Neural progenitor cell (in vitro differentiated cells): ENCODE results near the gene KCNAB1. TPM values are rescaled to one million over a fixed set of nuclear protein-coding genes. Genes with fewer than 3 reads are reported as not detected.

Experiments
- DNase-seq: peaks from one replicate; pipeline ENCODE4 v3.0.0-alpha.2; 2016; ENCODE audit warnings: low spot score
- H2AFZ ChIP-seq: fragments of 200-600 bp; sonication (generic); replicated peaks from 2 replicates; pipeline ENCODE4 v1.6.1; 2016; ENCODE audit warnings: antibody characterized with exemption
- H3F3A ChIP-seq: fragments of 200-600 bp; sonication (generic); 2 replicates; pipeline ENCODE4 v1.6.1; 2016; ENCODE audit warnings: antibody characterized with exemption, low read depth
- H3K27ac ChIP-seq: fragments of 200-600 bp; sonication (generic); 2 replicates; pipeline ENCODE4 v1.5.1; 2016; ENCODE audit warnings: mild to moderate bottlenecking
- H3K27me3 ChIP-seq: fragments of 200-600 bp; sonication (generic); 2 replicates; pipeline ENCODE4 v1.6.1; 2016; ENCODE audit warnings: mild to moderate bottlenecking, moderate library complexity
- H3K36me3 ChIP-seq: fragments of 200-600 bp; sonication (generic); 2 replicates; pipeline ENCODE4 v1.5.1; 2016
- H3K4me1 ChIP-seq: fragments of 200-600 bp; sonication (generic); 2 replicates; pipeline ENCODE4 v1.6.1; 2016; ENCODE audit warnings: mixed run types
- H3K4me2 ChIP-seq: fragments of 200-600 bp; sonication (generic); 2 replicates; pipeline ENCODE4 v1.6.1; 2016
- H3K4me3 ChIP-seq: fragments of 200-600 bp; sonication (generic); 2 replicates; pipeline ENCODE4 v1.5.1; 2016
- H3K79me2 ChIP-seq: fragments of 200-600 bp; sonication (generic); 2 replicates; pipeline ENCODE4 v1.6.1; 2016; ENCODE audit warnings: low read depth
- H3K9ac ChIP-seq: fragments of 200-600 bp; sonication (generic); 2 replicates; pipeline ENCODE4 v1.6.1; 2016
- H3K9me3 ChIP-seq: fragments of 200-600 bp; sonication (generic); 2 replicates; pipeline ENCODE4 v1.5.1; 2016; ENCODE audit warnings: low read depth
- H4K20me1 ChIP-seq: fragments of 200-600 bp; sonication (generic); 2 replicates; pipeline ENCODE4 v1.6.1; 2016; ENCODE audit warnings: low read depth
- H3K27ac Mint-ChIP-seq: 3 replicates; pipeline ENCODE4 v1.8.0; 2021; ENCODE audit warnings: mixed read lengths
- H3K27me3 Mint-ChIP-seq: 2 replicates; pipeline ENCODE4 v1.8.0; 2022; ENCODE audit warnings: low read depth, mild to moderate bottlenecking, inconsistent platforms, moderate library complexity, mixed read lengths; ENCODE audit not compliant: insufficient read depth
- H3K36me3 Mint-ChIP-seq: 3 replicates; pipeline ENCODE4 v1.8.0; 2021; ENCODE audit warnings: mixed read lengths
- H3K4me1 Mint-ChIP-seq: 3 replicates; pipeline ENCODE4 v1.8.0; 2021; ENCODE audit warnings: mixed read lengths
- H3K4me3 Mint-ChIP-seq: 3 replicates; pipeline ENCODE4 v1.8.0; 2021; ENCODE audit warnings: mild to moderate bottlenecking, moderate library complexity, mixed read lengths
- H3K9me3 Mint-ChIP-seq: 3 replicates; pipeline ENCODE4 v1.8.0; 2020; ENCODE audit warnings: mixed read lengths
- EZH2 ChIP-seq: fragments of 200-600 bp; sonication (generic); IDR thresholded peaks from 2 replicates; pipeline ENCODE4 v1.6.1; 2017; ENCODE audit warnings: antibody characterized with exemption, mild to moderate bottlenecking, moderate library complexity
- EZH2phosphoT487 ChIP-seq: fragments of 200-600 bp; sonication (generic); IDR thresholded peaks from 2 replicates; pipeline ENCODE4 v1.6.1; 2017; ENCODE audit warnings: antibody characterized with exemption
- total RNA-seq: library from RNA; depleted of rRNA; stranded (reverse); fragments of >200 nt; gene quantifications from 2 replicates; pipeline ENCODE4 v1.2.3, GENCODE V29; 2015; ENCODE audit warnings: low replicate concordance
- TF ChIP-seq, protein P1 (sequence below): fragments of 200-600 bp; sonication (generic); IDR thresholded peaks from 2 replicates; pipeline ENCODE4 v1.5.1; 2017; ENCODE audit warnings: antibody characterized with exemption, mild to moderate bottlenecking

Gene KCNAB1
- total RNA-seq, 1 donor from 2014 or later = 0.24 TPM

DNA sequence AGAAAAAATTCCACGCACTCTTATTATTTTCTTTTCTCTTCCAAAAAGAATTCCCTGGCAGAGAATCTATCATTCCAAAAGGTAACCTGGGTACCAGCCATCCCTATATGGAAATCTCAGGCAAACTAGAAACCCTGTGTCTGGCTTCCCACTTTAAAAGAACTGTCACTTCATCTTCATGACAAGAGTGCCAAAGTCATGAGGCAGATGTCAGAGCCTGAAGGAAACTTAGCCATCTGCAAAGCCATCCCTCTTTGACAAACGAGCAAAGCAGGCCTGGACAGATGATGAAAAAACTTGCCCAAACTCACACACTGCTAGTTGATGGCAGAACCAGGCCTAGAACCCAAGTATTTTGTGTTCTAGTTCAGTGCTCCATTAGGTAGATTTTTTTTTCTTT lies 418.7 kb downstream of the KCNAB1 start:
- peaks cover 8% of the 10 kb centered on the region for H3K36me3 ChIP-seq
- H3K36me3 Mint-ChIP-seq = peaks cover 3% of the 10 kb centered on the region
- no peaks in the 10 kb centered on the region for H3K27me3 ChIP-seq
- H3K4me3 Mint-ChIP-seq = no peak overlapping the region
- H3K4me2 ChIP-seq = no peak overlapping the region
- no peaks in the 10 kb centered on the region for H3K27me3 Mint-ChIP-seq
- H3K4me1 Mint-ChIP-seq = peaks cover 8% of the 10 kb centered on the region
- H3F3A ChIP-seq = peaks cover 8% of the 10 kb centered on the region
- no peaks in the 10 kb centered on the region for H3K4me1 ChIP-seq
- no peak overlapping the region for H3K27ac Mint-ChIP-seq
- no peak overlapping the region for H3K9ac ChIP-seq
- no peaks in the 10 kb centered on the region for H3K79me2 ChIP-seq
- H3K4me3 ChIP-seq = no peak overlapping the region
- no peak overlapping the region for H2AFZ ChIP-seq
- H3K9me3 ChIP-seq = no peaks in the 10 kb centered on the region
- H4K20me1 ChIP-seq = no peaks in the 10 kb centered on the region
- H3K27ac ChIP-seq = no peak overlapping the region
- no peaks in the 10 kb centered on the region for H3K9me3 Mint-ChIP-seq
- no peak for DNase-seq
- TF ChIP-seq EZH2phosphoT487 = no peak
- no peak for TF ChIP-seq EZH2
- TF ChIP-seq, protein P1, sequence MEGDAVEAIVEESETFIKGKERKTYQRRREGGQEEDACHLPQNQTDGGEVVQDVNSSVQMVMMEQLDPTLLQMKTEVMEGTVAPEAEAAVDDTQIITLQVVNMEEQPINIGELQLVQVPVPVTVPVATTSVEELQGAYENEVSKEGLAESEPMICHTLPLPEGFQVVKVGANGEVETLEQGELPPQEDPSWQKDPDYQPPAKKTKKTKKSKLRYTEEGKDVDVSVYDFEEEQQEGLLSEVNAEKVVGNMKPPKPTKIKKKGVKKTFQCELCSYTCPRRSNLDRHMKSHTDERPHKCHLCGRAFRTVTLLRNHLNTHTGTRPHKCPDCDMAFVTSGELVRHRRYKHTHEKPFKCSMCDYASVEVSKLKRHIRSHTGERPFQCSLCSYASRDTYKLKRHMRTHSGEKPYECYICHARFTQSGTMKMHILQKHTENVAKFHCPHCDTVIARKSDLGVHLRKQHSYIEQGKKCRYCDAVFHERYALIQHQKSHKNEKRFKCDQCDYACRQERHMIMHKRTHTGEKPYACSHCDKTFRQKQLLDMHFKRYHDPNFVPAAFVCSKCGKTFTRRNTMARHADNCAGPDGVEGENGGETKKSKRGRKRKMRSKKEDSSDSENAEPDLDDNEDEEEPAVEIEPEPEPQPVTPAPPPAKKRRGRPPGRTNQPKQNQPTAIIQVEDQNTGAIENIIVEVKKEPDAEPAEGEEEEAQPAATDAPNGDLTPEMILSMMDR = no peak

DNA sequence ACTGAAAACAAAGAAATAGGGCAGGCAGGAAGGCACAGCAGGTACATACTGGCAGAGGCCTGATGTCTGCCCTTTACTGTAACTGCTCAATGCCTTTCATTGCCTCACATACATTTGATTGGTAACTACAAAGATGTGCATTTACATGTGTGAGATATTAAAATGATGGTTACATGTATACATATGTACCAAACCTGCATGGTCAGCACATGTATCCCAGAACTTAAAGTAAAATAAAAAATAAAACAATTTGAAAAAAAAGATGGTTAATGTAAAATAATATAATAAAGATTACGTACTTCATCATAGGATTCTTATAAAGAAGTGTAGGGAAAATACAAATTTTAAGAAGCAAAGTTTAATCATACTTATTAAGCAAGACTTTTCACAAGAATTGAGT lies 419.4 kb downstream of the KCNAB1 start:
- Histone ChIP-seq H3K4me2 (no peak overlapping the region), H3K27me3 (no peaks in the 10 kb centered on the region), H3K27ac (no peak overlapping the region), H3K9ac (no peak overlapping the region), H3K36me3 (peaks cover 8% of the 10 kb centered on the region), H3K9me3 (no peaks in the 10 kb centered on the region), H3F3A (peaks cover 8% of the 10 kb centered on the region), H3K79me2 (no peaks in the 10 kb centered on the region), H3K4me3 (no peak overlapping the region), H4K20me1 (no peaks in the 10 kb centered on the region), H2AFZ (no peak overlapping the region), H3K4me1 (no peaks in the 10 kb centered on the region)
- H3K36me3 Mint-ChIP-seq = peaks cover 7% of the 10 kb centered on the region
- H3K27me3 Mint-ChIP-seq = no peaks in the 10 kb centered on the region
- DNase-seq = no peak
- H3K9me3 Mint-ChIP-seq = no peaks in the 10 kb centered on the region
- H3K4me1 Mint-ChIP-seq = peaks cover 8% of the 10 kb centered on the region
- no peak for TF ChIP-seq EZH2
- TF ChIP-seq, protein P1 = no peak
- TF ChIP-seq EZH2phosphoT487 = no peak
- no peak overlapping the region for H3K27ac Mint-ChIP-seq
- H3K4me3 Mint-ChIP-seq = no peak overlapping the region

DNA sequence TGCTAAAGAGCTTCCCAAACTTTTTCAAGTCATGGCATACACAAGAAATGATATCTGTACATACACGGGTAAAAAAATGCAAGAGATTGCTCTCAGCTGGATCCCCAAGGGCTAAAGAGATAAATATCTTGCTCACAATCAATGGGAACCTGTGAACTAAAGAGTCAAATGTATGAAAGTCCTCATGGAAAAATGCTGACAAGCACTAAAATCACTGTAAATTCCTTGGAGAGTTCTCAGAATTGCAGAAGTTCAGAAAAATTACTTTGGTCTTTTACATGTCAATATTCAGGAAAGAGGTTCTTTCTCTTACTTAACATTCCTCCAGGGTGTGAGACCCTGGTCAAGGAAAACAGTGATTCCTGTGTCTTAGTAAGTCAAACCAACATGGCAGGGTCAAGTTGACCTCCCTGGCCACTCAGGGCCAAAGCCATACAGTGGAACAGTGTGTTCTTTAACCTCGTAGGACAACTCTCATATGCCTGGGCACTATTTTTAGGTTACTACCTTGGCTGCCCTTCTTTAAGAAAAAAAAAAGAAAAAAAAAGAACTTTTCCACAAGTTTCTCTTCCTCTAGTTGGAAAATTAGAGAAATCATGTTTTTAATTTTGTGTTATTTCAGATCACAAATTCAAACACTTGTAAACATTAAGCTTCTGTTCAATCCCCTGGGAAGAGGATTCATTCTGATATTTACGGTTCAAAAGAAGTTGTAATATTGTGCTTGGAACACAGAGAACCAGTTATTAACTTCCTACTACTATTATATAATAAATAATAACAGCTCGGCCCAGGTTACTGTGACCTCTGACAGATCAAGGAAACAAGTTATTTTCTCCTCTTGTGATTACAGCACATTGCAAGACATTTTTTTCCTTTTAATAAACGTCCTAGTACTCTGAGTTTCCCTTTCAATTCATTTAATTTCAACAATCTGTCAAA lies 422.0 kb downstream of the KCNAB1 start:
- Histone ChIP-seq H2AFZ (no peak overlapping the region), H3K27me3 (no peaks in the 10 kb centered on the region), H3K4me2 (no peak overlapping the region), H3F3A (peaks cover 8% of the 10 kb centered on the region), H3K79me2 (peaks cover 21% of the 10 kb centered on the region), H4K20me1 (no peaks in the 10 kb centered on the region), H3K27ac (no peak overlapping the region), H3K4me1 (no peaks in the 10 kb centered on the region), H3K4me3 (no peak overlapping the region), H3K36me3 (peaks cover 11% of the 10 kb centered on the region), H3K9me3 (no peaks in the 10 kb centered on the region), H3K9ac (no peak overlapping the region)
- Mint-ChIP-seq H3K9me3 (no peaks in the 10 kb centered on the region), H3K4me1 (no peaks in the 10 kb centered on the region), H3K27me3 (no peaks in the 10 kb centered on the region), H3K36me3 (peaks cover 21% of the 10 kb centered on the region), H3K27ac (no peak overlapping the region), H3K4me3 (no peak overlapping the region)
- no peak for TF ChIP-seq EZH2
- no peak for TF ChIP-seq EZH2phosphoT487
- TF ChIP-seq, protein P1 = no peak
- no peak for DNase-seq
